ENCODE results near the gene FEV. TPM values are rescaled to one million over a fixed set of nuclear protein-coding genes. Genes with fewer than 3 reads are reported as not detected.
A peak's percentile ranks its signal among the peaks of the same experiment; 100 is the strongest.
"Not testable (repeated sequence)": the region's sequence is repeated elsewhere in the genome, so short reads cannot be mapped to it uniquely, and the experiment has no call there.

The FEV gene
- total and polyA plus RNA-seq, 8 donors, result 0.35 to 32.6 (median 1.4) TPM

GRCh38 chr2:218944759-218945404 lies 40.1 kb downstream of the FEV start:
- Histone ChIP-seq H3K4me3 (no peak overlapping the region), H3K36me3 (no peaks in the 10 kb centered on the region), H3K9me3 (no peaks in the 10 kb centered on the region), H3K27me3 (peaks cover 0 to 6% (median 0%) of the 10 kb centered on the region in 4 donors), H3K27ac (no peak overlapping the region), H3K4me1 (no peaks in the 10 kb centered on the region)
- WGBS, 2 donors, result 55 to 68% methylated on average over 1 of the region's 1 CpG
- ATAC-seq (no peak), DNase-seq (no peak), FAIRE-seq (no peak)
- no peak for TF ChIP-seq CTCF (IDR thresholded peaks at IDR 0.05)
- intact Hi-C loops (cut with DNase I), result no loop called here

- DNase-seq, result peak in 1 of 6 donors; percentile 49
- H3K27ac ChIP-seq; FAIRE-seq; H3K36me3 ChIP-seq; H3K9me3 ChIP-seq; H3K27me3 ChIP-seq; H3K4me3 ChIP-seq; intact Hi-C loops (cut with DNase I); ATAC-seq; H3K4me1 ChIP-seq: not testable (repeated sequence)
- 87 to 92% methylated on average over 12 of the region's 25 CpGs for WGBS, 2 donors
These were observed 53.2 kb downstream of the FEV start for GRCh38 chr2:218931751-218932150.

Small RNA genes lying within 50 kb of the gene (microRNA-seq; reads per million reads assigned to microRNA genes)
- 234,366 to 317,443 reads per million in 2 donors for gene MIR375

Other genes starting within 250 kb of the FEV start
- gene CYP27A1, start 203.0 kb downstream of the FEV start, total RNA-seq, result 10 to 100 TPM in 1 of 6 donors, 1 to 10 TPM in 5; 3.1 to 21.6 (median 4.0) TPM
- 1 to 10 TPM; 6.1 to 9.9 TPM for gene CYP27A1, start 203.0 kb downstream of the FEV start, polyA plus RNA-seq
- not detected for gene PRKAG3, start 153.4 kb downstream of the FEV start, total RNA-seq
- not detected for gene PRKAG3, start 153.4 kb downstream of the FEV start, polyA plus RNA-seq
- gene WNT6, start 125.4 kb downstream of the FEV start, total RNA-seq, result under 1 TPM in 5 of 6 donors, not detected in 1; 0.09 to 0.53 (median 0.16) TPM
- gene WNT6, start 125.4 kb downstream of the FEV start, polyA plus RNA-seq, result 1 to 10 TPM in 1 of 2 donors, under 1 TPM in 1; 0.38 to 1.2 TPM
- 1 to 10 TPM in 1 of 6 donors, under 1 TPM in 2, not detected in 3; 0.15 to 1.5 (median 0.23) TPM for gene WNT10A, start 104.3 kb downstream of the FEV start, total RNA-seq
- under 1 TPM; 0.05 to 0.30 TPM for gene WNT10A, start 104.3 kb downstream of the FEV start, polyA plus RNA-seq
- gene CDK5R2, start 25.5 kb downstream of the FEV start, total RNA-seq, result 1 to 10 TPM in 2 of 6 donors, under 1 TPM in 4; 0.19 to 1.7 (median 0.65) TPM
- gene CDK5R2, start 25.5 kb downstream of the FEV start, polyA plus RNA-seq, result 1 to 10 TPM; 4.2 to 8.6 TPM
- gene CRYBA2, start 8.2 kb upstream of the FEV start, total RNA-seq, result 10 to 100 TPM in 2 of 6 donors, 1 to 10 TPM in 4; 3.7 to 29.6 (median 7.4) TPM
- 100 to 1,000 TPM in 1 of 2 donors, 10 to 100 TPM in 1; 66.3 to 314 TPM for gene CRYBA2, start 8.2 kb upstream of the FEV start, polyA plus RNA-seq
- gene CFAP65, start 56.3 kb upstream of the FEV start, total RNA-seq, result under 1 TPM; 0.06 to 0.22 (median 0.12) TPM
- under 1 TPM; 0.19 to 0.38 TPM for gene CFAP65, start 56.3 kb upstream of the FEV start, polyA plus RNA-seq
- under 1 TPM in 2 of 6 donors, not detected in 4; 0.09 to 0.19 TPM for gene IHH, start 75.7 kb upstream of the FEV start, total RNA-seq
- gene IHH, start 75.7 kb upstream of the FEV start, polyA plus RNA-seq, result under 1 TPM in 1 of 2 donors, not detected in 1; 0.09 TPM
- gene NHEJ1, start 175.6 kb upstream of the FEV start, total RNA-seq, result 1 to 10 TPM; 3.9 to 8.7 (median 7.4) TPM
- gene NHEJ1, start 175.6 kb upstream of the FEV start, polyA plus RNA-seq, result 1 to 10 TPM; 4.1 to 4.2 TPM
- gene SLC23A3, start 184.8 kb upstream of the FEV start, total RNA-seq, result 1 to 10 TPM in 1 of 6 donors, under 1 TPM in 5; 0.16 to 2.4 (median 0.68) TPM
- gene SLC23A3, start 184.8 kb upstream of the FEV start, polyA plus RNA-seq, result 1 to 10 TPM; 1.8 to 3.0 TPM
- gene CNPPD1, start 191.7 kb upstream of the FEV start, total RNA-seq, result 10 to 100 TPM; 20.1 to 32.9 (median 26.1) TPM
- gene CNPPD1, start 191.7 kb upstream of the FEV start, polyA plus RNA-seq, result 10 to 100 TPM; 23.6 to 28.0 TPM
- 10 to 100 TPM; 38.7 to 59.4 (median 46.2) TPM for gene RETREG2, start 193.1 kb upstream of the FEV start, total RNA-seq
- 10 to 100 TPM; 31.6 to 59.0 TPM for gene RETREG2, start 193.1 kb upstream of the FEV start, polyA plus RNA-seq
- gene ZFAND2B, start 221.6 kb upstream of the FEV start, total RNA-seq, result 10 to 100 TPM; 18.9 to 28.2 (median 23.6) TPM
- 10 to 100 TPM; 39.0 to 66.9 TPM for gene ZFAND2B, start 221.6 kb upstream of the FEV start, polyA plus RNA-seq
- gene ABCB6, start 233.8 kb upstream of the FEV start, total RNA-seq, result 1 to 10 TPM; 3.8 to 8.9 (median 6.3) TPM
- gene ABCB6, start 233.8 kb upstream of the FEV start, polyA plus RNA-seq, result 10 to 100 TPM; 26.4 to 36.7 TPM
- 10 to 100 TPM; 17.7 to 25.5 (median 20.5) TPM for gene ATG9A, start 244.5 kb upstream of the FEV start, total RNA-seq
- 10 to 100 TPM; 12.1 to 19.2 TPM for gene ATG9A, start 244.5 kb upstream of the FEV start, polyA plus RNA-seq
- 10 to 100 TPM; 17.7 to 36.5 (median 28.7) TPM for gene ANKZF1, start 244.6 kb upstream of the FEV start, total RNA-seq
- 10 to 100 TPM; 66.0 to 85.0 TPM for gene ANKZF1, start 244.6 kb upstream of the FEV start, polyA plus RNA-seq